PC-3 (cell line): ENCODE measurements around the gene DHRS4L2.

ENCODE experiments used
- EZH2phosphoT487 ChIP-seq: fragments of 300-600 bp; sonication (generic); IDR thresholded peaks from 2 replicates; pipeline ENCODE4 v1.6.1; 2018; ENCODE audit warnings: mild to moderate bottlenecking, antibody characterized with exemption, low read length, borderline replicate concordance
- TF ChIP-seq, protein P1 (sequence below): fragments of 300-600 bp; sonication (generic); conservative IDR thresholded peaks from 2 replicates; pipeline ENCODE4 v1.5.1; 2017; ENCODE audit warnings: antibody characterized with exemption, low read depth, mild to moderate bottlenecking, low read length

DNA sequence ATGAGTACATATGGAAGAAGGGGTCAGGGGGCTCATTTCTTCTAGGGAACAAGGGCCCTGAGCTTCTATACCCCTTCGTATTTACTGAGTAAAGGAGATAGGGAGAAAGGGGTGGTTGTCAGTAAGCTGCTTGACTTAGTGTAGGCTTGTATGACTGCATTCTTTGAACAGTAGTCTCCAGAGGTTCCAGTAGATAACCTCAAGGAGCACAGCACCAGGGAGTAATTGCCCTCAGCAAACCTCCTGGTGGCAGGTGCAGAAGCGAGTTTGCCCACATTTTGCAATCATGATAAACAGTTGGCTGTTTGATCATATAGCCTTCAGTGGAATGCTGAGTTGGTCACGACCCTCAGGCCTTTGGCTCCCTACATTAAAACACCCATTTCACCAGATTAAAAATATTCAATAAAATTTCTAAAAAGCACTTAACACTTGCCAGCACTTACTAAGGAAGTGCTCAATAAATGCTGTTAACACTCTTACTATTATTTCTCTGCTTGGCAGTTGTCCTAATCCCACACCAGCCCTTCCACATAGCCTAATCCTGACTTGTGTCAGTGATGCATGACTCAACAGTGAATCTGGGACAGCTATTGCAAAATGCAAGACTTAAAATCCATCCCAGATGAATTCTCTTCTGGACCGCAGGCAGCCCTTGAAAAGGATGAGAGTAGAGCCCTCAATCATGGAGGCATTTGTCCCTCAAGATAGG lies 3.7 kb upstream of the DHRS4L2 start:
- TF ChIP-seq, protein P1, sequence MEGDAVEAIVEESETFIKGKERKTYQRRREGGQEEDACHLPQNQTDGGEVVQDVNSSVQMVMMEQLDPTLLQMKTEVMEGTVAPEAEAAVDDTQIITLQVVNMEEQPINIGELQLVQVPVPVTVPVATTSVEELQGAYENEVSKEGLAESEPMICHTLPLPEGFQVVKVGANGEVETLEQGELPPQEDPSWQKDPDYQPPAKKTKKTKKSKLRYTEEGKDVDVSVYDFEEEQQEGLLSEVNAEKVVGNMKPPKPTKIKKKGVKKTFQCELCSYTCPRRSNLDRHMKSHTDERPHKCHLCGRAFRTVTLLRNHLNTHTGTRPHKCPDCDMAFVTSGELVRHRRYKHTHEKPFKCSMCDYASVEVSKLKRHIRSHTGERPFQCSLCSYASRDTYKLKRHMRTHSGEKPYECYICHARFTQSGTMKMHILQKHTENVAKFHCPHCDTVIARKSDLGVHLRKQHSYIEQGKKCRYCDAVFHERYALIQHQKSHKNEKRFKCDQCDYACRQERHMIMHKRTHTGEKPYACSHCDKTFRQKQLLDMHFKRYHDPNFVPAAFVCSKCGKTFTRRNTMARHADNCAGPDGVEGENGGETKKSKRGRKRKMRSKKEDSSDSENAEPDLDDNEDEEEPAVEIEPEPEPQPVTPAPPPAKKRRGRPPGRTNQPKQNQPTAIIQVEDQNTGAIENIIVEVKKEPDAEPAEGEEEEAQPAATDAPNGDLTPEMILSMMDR = no peak
- no peak for TF ChIP-seq EZH2phosphoT487
